SKM-1 (cell line): ENCODE data around the gene BNC2.

Experiments used
- DNase-seq: peaks from one replicate; lab custom pipeline; 2025; ENCODE audit not compliant: unreplicated experiment; lab: John Stamatoyannopoulos, UW

The BNC2 gene

GRCh38 chr9:16718296-16718695, 152.2 kb downstream of the BNC2 start:
- DNase-seq = no peak

- DNase-seq = no peak
These were observed 153.9 kb downstream of the BNC2 start for GRCh38 chr9:16716601-16717000.

DNA sequence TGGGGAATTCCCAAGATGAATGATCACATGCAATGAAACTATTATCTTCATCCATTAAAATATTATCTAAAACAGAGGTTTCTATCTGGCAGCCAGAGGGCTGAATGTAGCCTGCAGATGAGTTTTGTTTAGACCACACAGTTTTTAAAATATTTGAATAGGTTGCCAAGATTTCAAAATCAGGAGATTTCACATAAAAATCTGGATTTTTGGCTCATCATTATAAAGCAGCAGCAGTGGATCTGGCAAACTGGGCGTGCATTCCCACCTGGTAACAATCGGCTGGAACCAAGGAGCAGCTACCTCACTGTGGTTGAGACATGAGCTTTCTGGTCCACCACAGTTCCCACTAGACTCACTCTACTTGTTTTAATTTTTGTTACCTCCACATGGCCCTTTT, 155.1 kb downstream of the BNC2 start:
- DNase-seq = no peak

DNA sequence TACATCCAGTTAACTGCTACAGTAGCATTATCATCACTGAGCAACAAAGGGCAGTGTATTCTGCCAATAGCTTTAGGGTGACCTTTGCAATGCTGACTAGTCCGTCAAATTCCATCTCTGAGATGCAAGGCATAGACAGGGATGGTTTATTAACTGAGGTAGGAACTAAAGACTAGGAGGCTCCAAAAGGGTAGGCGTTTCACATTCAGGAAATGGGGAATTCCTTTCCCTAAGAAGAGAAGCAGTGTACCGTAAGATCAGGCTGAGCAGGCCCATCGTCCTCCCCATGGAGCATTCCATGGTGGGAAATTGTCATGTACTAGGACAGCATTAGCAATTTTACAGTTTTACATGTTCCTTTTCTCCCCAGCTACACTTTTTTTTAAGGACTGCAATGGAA, 157.7 kb downstream of the BNC2 start:
- no peak for DNase-seq

GRCh38 chr9:16710888-16711287, 159.6 kb downstream of the BNC2 start:
- no peak for DNase-seq

- DNase-seq = no peak
These were observed 160.5 kb downstream of the BNC2 start for GRCh38 chr9:16709924-16710323.

DNA sequence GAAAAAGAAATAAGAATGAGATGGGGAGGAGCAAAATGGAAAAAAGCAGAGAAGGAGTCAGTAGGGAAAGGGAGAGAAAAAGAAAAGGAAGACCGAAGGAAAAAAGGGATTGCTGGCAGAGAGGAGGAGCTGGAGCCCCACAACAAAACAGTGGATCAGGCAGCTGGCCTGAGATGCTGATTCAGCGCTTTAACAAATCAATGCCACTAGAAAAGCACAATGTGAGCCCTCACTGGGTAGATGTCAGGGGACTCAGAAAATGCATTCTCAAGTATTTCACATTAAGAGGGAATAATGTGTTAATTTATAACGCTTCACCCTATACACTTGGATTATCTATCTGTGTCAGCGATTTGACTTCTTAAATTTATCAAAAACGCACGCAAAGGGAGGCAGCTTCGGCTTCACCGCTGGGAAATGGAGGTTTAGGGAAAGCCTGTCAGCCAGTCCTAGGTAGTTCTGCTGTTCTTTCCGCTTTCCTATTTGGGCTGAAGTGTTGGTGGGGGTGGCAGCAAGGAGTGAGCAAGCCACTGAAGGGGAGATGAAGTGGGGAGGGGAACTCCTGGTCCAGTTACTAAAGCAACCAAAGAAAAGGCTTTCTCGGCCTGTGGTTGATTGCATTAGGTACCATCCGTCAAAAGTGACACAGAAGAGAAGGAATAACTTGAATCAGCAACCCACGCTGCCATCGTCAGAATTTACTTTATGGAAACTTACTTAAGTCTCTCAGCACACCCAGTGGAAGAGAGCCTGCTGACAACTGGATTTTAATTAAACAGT, 161.6 kb downstream of the BNC2 start:
- DNase-seq = no peak

- no peak for DNase-seq
These were observed 165.3 kb downstream of the BNC2 start for GRCh38 chr9:16705111-16705604.

DNA sequence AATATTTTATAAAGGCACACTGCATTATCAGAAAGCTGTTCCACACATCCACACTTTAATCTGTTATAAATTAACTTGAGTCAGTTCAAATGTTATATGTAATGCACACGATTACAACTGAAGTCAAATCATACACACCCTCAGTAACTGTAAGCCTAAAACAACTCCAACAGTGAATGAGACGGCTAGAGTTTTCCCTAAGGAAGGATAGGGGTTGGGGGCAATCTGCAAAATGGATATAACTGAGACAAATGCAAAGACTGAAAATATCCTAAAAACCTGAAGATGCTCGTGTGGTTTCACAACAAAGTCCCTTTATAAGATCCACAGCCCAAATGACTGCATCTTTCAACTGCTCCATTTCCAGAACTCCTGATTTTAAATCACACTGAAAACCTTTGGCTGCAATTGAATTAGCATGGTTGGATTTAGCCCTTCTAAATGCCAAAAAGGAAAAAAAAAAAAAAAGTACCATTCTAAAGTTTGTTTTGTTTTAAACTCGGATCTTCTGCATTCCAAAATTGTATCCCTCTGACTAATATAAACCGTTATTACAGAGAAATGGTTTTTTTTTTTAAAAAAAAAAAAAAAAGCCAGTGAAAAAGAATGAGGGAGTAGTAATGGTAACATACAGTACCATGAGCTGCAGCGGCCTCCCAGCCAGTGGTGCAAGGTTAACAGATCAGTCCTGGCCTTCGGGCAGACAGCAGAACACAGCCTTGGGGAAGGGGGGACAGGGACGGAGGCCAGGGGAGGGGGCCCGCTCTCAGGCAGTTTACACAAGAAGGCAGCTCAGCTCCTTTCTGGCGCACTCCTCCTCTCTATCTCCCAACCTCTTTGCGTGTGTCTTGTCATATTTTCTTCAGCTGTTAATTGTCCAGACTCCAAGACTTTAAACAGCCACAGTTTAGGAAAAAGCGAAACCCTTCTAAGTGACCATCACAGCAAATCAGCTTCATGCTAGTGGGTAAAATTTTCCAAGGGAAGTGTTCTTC, 166.1 kb downstream of the BNC2 start:
- DNase-seq = no peak

- DNase-seq = no peak
These were observed 169.1 kb downstream of the BNC2 start for GRCh38 chr9:16701347-16701746.

GRCh38 chr9:16693616-16694015, 176.9 kb downstream of the BNC2 start:
- no peak for DNase-seq

- DNase-seq = no peak
These were observed 179.8 kb downstream of the BNC2 start for GRCh38 chr9:16690628-16691027.

GRCh38 chr9:16690205-16690604, 180.3 kb downstream of the BNC2 start:
- no peak for DNase-seq

- DNase-seq = no peak
These were observed 181.0 kb downstream of the BNC2 start for GRCh38 chr9:16689351-16689938.

DNA sequence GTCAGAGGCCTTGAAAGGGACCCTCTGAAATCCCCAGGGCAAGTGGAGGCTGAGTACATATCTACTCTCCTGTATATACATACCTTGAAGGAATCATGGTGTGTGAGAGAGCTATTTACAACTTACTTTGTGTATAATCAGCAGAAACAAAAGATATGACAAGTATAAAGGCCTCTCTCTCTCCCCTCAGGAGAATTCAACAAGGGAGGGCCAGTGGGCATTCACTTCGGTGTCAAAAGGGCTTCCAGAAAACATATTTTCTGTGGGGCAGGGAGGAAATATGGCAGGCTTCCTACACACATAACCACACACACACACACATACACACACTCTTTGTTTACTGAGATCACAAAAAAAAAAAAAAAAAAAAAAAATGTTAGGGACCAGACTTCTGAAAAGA, 181.7 kb downstream of the BNC2 start:
- no peak for DNase-seq

GRCh38 chr9:16687678-16688369, 182.6 kb downstream of the BNC2 start:
- DNase-seq = no peak

- no peak for DNase-seq
These were observed 187.1 kb downstream of the BNC2 start for GRCh38 chr9:16683326-16683725.

GRCh38 chr9:16682273-16682672, 188.2 kb downstream of the BNC2 start:
- no peak for DNase-seq

- DNase-seq = no peak
These were observed 188.8 kb downstream of the BNC2 start for GRCh38 chr9:16681652-16681987.

DNA sequence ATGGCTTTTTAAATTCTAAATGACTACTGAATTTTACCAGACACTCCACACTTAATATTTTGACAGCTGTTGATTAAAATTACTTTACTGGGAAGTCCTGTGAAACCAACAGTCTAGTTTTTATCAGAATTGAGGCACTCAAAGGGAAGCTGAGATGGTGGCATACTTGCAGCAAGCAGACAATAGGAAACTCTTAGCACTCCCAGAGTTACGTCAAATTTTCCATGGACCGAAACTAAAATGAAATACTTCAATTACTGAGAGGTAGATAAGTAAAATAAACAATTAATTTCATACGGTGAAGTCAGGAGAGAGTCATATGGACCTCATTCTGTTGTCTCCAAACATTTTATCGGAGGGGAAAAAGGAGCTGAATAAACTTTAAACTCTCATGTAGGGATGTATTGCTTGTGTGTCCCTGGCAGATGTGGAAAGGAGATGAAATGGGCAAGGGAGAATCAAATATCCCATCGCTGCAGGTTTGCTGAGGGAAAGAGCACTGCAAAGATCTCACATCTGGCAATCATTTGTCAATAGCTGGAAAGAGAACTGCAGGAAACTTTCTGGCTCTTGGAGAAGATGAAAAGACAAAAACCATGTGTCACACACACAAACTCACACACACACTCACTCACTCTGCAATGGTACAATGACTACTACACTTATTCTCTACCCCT, 189.4 kb downstream of the BNC2 start:
- DNase-seq = no peak
